ENCODE measurements around the gene PRPSAP1. TPM values are rescaled to one million over a fixed set of nuclear protein-coding genes. Genes with fewer than 3 reads are reported as not detected.

PRPSAP1 gene
- total RNA-seq, 1 donor from 2014 or later, result 92.6 TPM

DNA sequence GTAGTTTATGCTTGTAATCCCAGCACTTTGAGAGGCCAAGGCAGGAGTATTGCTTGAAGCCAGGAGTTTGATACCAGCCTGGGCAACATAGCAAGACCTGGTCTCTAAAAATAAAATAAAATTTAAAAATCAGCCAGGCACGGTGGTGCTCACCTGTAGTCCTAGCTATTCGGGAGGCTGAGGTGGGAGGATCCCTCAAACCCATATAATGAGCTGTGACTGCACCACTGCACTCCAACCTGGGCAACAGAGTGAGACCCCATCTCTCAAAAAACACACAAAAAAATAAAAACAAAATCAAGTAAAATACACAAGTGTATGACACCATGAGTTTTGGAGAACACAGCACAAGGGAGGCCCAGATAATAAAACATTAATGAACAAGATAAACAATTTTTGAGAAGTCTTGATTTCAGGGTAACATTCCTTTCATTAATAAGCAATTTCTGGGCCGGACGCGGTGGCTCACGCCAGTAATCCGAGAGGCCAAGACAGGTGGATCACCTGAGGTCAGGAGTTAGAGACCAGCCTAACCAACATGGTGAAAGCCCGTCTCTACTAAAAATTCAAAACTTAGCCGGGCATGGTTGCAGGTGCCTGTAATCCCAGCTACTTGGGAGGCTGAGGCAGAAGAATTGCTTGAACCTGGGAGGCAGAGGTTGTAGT, 17.9 kb downstream of the PRPSAP1 start:
- no peak for DNase-seq (ENCODE audit: extremely low spot score in 2 of 2)
- no peak overlapping the region for H3K4me3 ChIP-seq
- H3K4me1 ChIP-seq, result no peaks in the 10 kb centered on the region
- TF ChIP-seq POLR2A (IDR thresholded peaks at IDR 0.05) (no peak), POLR2AphosphoS5 (IDR thresholded peaks at IDR 0.05; ENCODE audit: insufficient read depth in 1 of 2, low read depth in 1 of 2) (no peak)
- TF ChIP-seq, protein P1, sequence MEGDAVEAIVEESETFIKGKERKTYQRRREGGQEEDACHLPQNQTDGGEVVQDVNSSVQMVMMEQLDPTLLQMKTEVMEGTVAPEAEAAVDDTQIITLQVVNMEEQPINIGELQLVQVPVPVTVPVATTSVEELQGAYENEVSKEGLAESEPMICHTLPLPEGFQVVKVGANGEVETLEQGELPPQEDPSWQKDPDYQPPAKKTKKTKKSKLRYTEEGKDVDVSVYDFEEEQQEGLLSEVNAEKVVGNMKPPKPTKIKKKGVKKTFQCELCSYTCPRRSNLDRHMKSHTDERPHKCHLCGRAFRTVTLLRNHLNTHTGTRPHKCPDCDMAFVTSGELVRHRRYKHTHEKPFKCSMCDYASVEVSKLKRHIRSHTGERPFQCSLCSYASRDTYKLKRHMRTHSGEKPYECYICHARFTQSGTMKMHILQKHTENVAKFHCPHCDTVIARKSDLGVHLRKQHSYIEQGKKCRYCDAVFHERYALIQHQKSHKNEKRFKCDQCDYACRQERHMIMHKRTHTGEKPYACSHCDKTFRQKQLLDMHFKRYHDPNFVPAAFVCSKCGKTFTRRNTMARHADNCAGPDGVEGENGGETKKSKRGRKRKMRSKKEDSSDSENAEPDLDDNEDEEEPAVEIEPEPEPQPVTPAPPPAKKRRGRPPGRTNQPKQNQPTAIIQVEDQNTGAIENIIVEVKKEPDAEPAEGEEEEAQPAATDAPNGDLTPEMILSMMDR (IDR thresholded peaks at IDR 0.05), result no peak
- no peaks in the 10 kb centered on the region for H3K27me3 ChIP-seq
- intact Hi-C loops (cut with DNase I), result no loop called here
- H3K36me3 ChIP-seq, result no peaks in the 10 kb centered on the region
- H3K27ac ChIP-seq, result no peak overlapping the region
- H3K9me3 ChIP-seq, result no peaks in the 10 kb centered on the region

DNA sequence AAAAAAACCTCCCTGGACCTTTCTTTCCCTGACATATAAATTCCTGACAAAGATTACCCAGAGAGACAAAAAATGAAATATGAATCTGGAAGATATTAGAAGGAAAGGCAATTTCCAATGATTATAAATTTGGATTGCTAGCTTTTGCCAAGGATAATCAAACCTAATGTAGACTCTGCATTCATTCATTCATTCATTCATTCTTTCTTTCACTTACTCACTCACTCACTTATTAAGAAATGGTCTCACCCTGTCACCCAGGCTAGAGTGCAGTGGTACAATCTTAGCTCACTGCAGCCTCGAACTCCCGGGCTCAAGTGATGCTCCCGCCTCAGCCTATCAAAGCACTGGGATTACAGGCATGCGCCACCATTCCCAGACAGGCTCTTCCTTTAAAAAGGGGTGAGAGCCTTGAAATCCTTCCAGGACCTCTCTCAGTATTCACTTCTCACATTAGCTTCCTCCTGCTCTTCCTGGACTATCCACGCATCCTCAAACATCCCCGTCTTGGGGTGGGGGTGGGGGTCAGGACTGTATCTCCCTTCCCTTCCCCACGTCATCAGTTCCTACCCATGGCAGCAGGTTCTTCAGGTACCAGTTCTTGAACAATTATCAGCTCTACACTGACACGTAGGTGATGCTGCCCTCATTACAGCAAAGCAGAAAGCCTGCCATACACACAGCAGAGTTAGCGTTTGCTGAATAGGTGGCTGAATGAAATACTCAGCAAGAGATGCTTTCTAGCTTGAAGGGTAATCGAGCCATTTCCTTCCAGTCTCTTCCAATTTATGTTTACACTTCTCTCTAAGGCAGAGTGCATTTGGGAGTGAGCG, 19.8 kb downstream of the PRPSAP1 start:
- peaks cover 0 to 15% of the 10 kb centered on the region in 2 donors for H3K36me3 ChIP-seq
- intact Hi-C loops (cut with DNase I), result no loop called here
- no peak overlapping the region for H3K4me3 ChIP-seq
- H3K9me3 ChIP-seq, result no peaks in the 10 kb centered on the region
- no peak overlapping the region for H3K27ac ChIP-seq
- TF ChIP-seq POLR2AphosphoS5 (IDR thresholded peaks at IDR 0.05; ENCODE audit: insufficient read depth in 1 of 2, low read depth in 1 of 2), result no peak
- TF ChIP-seq, protein P1 (IDR thresholded peaks at IDR 0.05), result no peak
- no peak for TF ChIP-seq POLR2A (IDR thresholded peaks at IDR 0.05)
- H3K4me1 ChIP-seq, result no peaks in the 10 kb centered on the region
- no peak for DNase-seq (ENCODE audit: extremely low spot score in 2 of 2)
- no peaks in the 10 kb centered on the region for H3K27me3 ChIP-seq

DNA sequence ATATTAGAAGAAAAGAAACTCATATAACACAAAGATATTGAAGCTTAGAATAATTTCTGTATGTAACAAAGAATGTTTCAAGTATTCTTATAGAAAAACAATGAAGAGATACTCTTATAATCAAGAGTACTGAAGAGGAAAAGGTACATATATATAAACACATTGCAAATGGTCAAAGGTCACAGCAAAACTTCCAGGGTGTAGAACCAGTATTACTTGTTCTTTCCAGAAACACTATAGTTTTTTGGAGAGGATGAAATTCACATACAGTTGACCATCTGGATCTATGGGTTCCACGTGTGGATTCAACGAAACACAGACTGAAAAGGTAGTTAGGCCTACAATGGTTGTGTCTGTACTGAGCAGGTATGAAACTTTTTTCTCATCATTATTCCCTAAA, 22.6 kb downstream of the PRPSAP1 start:
- H3K9me3 ChIP-seq, result no peaks in the 10 kb centered on the region
- intact Hi-C loops (cut with DNase I), result no loop called here
- TF ChIP-seq POLR2A (IDR thresholded peaks at IDR 0.05), result no peak
- TF ChIP-seq, protein P1 (IDR thresholded peaks at IDR 0.05), result no peak
- no peak for TF ChIP-seq POLR2AphosphoS5 (IDR thresholded peaks at IDR 0.05; ENCODE audit: insufficient read depth in 1 of 2, low read depth in 1 of 2)
- no peak for DNase-seq (ENCODE audit: extremely low spot score in 2 of 2)
- no peak overlapping the region for H3K27ac ChIP-seq
- no peak overlapping the region for H3K4me3 ChIP-seq
- H3K36me3 ChIP-seq, result peaks cover 0 to 38% of the 10 kb centered on the region in 2 donors
- no peaks in the 10 kb centered on the region for H3K4me1 ChIP-seq
- no peaks in the 10 kb centered on the region for H3K27me3 ChIP-seq

DNA sequence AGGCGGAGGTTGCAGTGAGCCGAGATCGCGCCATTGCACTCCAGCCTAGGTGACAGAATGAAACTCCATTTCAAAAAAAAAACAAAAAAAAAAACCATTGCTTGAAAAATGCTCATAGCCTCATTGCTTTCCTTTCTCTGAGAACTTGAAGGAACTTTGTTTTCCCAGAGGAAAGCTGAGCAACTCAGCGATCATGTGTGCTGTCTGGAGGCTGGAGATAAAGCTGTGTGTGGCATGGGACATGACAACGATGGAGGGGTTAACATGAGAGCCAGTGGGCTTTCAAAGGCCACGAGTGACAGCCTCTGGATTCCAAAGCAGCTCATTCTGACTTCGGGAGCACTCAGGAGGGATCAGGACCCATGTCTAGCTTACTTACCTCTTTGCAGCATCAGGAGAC, 24.1 kb downstream of the PRPSAP1 start:
- no peak overlapping the region for H3K27ac ChIP-seq
- TF ChIP-seq, protein P1 (IDR thresholded peaks at IDR 0.05), result no peak
- no peak for TF ChIP-seq POLR2AphosphoS5 (IDR thresholded peaks at IDR 0.05; ENCODE audit: insufficient read depth in 1 of 2, low read depth in 1 of 2)
- TF ChIP-seq POLR2A (IDR thresholded peaks at IDR 0.05), result no peak
- no peaks in the 10 kb centered on the region for H3K4me1 ChIP-seq
- no peaks in the 10 kb centered on the region for H3K9me3 ChIP-seq
- intact Hi-C loops (cut with DNase I), result no loop called here
- DNase-seq (ENCODE audit: extremely low spot score in 2 of 2), result no peak
- H3K36me3 ChIP-seq, result peaks cover 0 to 40% of the 10 kb centered on the region in 2 donors
- H3K27me3 ChIP-seq, result no peaks in the 10 kb centered on the region
- no peak overlapping the region for H3K4me3 ChIP-seq

DNA sequence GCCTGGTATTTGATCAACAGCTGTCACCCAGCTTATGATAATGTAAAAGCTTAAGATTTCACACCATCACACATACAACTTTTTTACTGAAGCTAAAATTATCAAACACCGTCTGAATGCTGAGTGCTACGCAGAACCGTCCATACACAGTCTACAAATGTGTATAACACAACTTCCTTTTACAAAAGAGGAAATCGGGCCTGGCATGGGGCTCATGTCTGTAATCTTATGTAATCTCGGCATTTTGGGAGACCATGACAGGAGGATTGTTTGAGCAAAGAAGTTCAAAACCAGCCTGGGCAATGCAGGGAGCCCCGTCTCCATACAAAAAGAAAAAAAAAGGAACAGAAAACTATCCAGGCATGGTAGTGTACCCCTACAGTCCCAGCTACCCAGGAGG, 26.0 kb downstream of the PRPSAP1 start:
- no peaks in the 10 kb centered on the region for H3K27me3 ChIP-seq
- H3K27ac ChIP-seq, result no peak overlapping the region
- no peaks in the 10 kb centered on the region for H3K9me3 ChIP-seq
- intact Hi-C loops (cut with DNase I), result no loop called here
- H3K4me3 ChIP-seq, result no peak overlapping the region
- H3K36me3 ChIP-seq, result peaks cover 0 to 60% of the 10 kb centered on the region in 2 donors
- TF ChIP-seq, protein P1 (IDR thresholded peaks at IDR 0.05), result no peak
- TF ChIP-seq POLR2AphosphoS5 (IDR thresholded peaks at IDR 0.05; ENCODE audit: insufficient read depth in 1 of 2, low read depth in 1 of 2) (no peak), POLR2A (IDR thresholded peaks at IDR 0.05) (no peak)
- no peaks in the 10 kb centered on the region for H3K4me1 ChIP-seq
- no peak for DNase-seq (ENCODE audit: extremely low spot score in 2 of 2)

All from vagina (tissue), 2 donors.